ENCODE data around the gene PRKAR2B.
"Not testable (repeated sequence)": the region's sequence is repeated elsewhere in the genome, so short reads cannot be mapped to it uniquely, and the experiment has no call there.

The PRKAR2B gene

GRCh38 chr7:107029061-107029763 lies 15.3 kb upstream of the PRKAR2B start:
- DNase-seq, result no peak

GRCh38 chr7:107029764-107030286 lies 14.7 kb upstream of the PRKAR2B start:
- DNase-seq, result no peak

- DNase-seq, result no peak
These were observed 12.5 kb upstream of the PRKAR2B start for GRCh38 chr7:107032050-107032449.

GRCh38 chr7:107032720-107033438 lies 11.6 kb upstream of the PRKAR2B start:
- DNase-seq, result no peak

GRCh38 chr7:107034553-107034952 lies 10.0 kb upstream of the PRKAR2B start:
- DNase-seq, result no peak

GRCh38 chr7:107035446-107035845 lies 9.1 kb upstream of the PRKAR2B start:
- no peak for DNase-seq

GRCh38 chr7:107036535-107036934 lies 8.0 kb upstream of the PRKAR2B start:
- DNase-seq, result no peak

- DNase-seq, result no peak
These were observed 6.5 kb upstream of the PRKAR2B start for GRCh38 chr7:107037717-107038603.

- no peak for DNase-seq
These were observed 5.2 kb upstream of the PRKAR2B start for GRCh38 chr7:107039199-107039900.

- DNase-seq, result no peak
These were observed 3.4 kb upstream of the PRKAR2B start for GRCh38 chr7:107041097-107041496.

- DNase-seq, result not testable (repeated sequence)
These were observed 2.7 kb upstream of the PRKAR2B start for GRCh38 chr7:107041764-107042163.

- not testable (repeated sequence) for DNase-seq
These were observed 2.1 kb upstream of the PRKAR2B start for GRCh38 chr7:107042326-107042910.

GRCh38 chr7:107043491-107043890 lies 1.0 kb upstream of the PRKAR2B start:
- DNase-seq, result no peak

- DNase-seq, result no peak
These were observed 571 bp upstream of the PRKAR2B start for GRCh38 chr7:107043921-107044346.

GRCh38 chr7:107045195-107045960 lies 873 bp downstream of the PRKAR2B start:
- DNase-seq, result no peak

GRCh38 chr7:107045980-107046379 lies 1.5 kb downstream of the PRKAR2B start:
- no peak for DNase-seq

GRCh38 chr7:107046491-107047259 lies 2.2 kb downstream of the PRKAR2B start:
- DNase-seq, result no peak

GRCh38 chr7:107047902-107048782 lies 3.6 kb downstream of the PRKAR2B start:
- no peak for DNase-seq

- no peak for DNase-seq
These were observed 4.4 kb downstream of the PRKAR2B start for GRCh38 chr7:107048783-107049418.
